ENCODE measurements around the gene SENP7.
"Not testable (repeated sequence)": the region's sequence is repeated elsewhere in the genome, so short reads cannot be mapped to it uniquely, and the experiment has no call there.

Gene SENP7

GRCh38 chr3:101519685-101520365, 6.8 kb upstream of the SENP7 start:
- no peak for DNase-seq

GRCh38 chr3:101518421-101518871, 5.4 kb upstream of the SENP7 start:
- peak; percentile 63 to 85 for DNase-seq

GRCh38 chr3:101513419-101513986, 491 bp upstream of the SENP7 start:
- DNase-seq: no peak

GRCh38 chr3:101512396-101512645, 691 bp downstream of the SENP7 start:
- no peak for DNase-seq

GRCh38 chr3:101509811-101510210, 3.2 kb downstream of the SENP7 start:
- DNase-seq: no peak

GRCh38 chr3:101509281-101509680, 3.7 kb downstream of the SENP7 start:
- DNase-seq: no peak

GRCh38 chr3:101501783-101502182, 11.2 kb downstream of the SENP7 start:
- DNase-seq: no peak

- no peak for DNase-seq
These were observed 12.8 kb downstream of the SENP7 start for GRCh38 chr3:101500208-101500607.

GRCh38 chr3:101497803-101498202, 15.2 kb downstream of the SENP7 start:
- DNase-seq: no peak

- no peak for DNase-seq
These were observed 17.5 kb downstream of the SENP7 start for GRCh38 chr3:101495552-101495951.

- DNase-seq: no peak
These were observed 28.0 kb downstream of the SENP7 start for GRCh38 chr3:101484805-101485620.

- no peak for DNase-seq
These were observed 34.0 kb downstream of the SENP7 start for GRCh38 chr3:101478980-101479379.

- not testable (repeated sequence) for DNase-seq
These were observed 38.0 kb downstream of the SENP7 start for GRCh38 chr3:101474841-101475552.

- not testable (repeated sequence) for DNase-seq
These were observed 44.3 kb downstream of the SENP7 start for GRCh38 chr3:101468676-101469075.

- not testable (repeated sequence) for DNase-seq
These were observed 45.7 kb downstream of the SENP7 start for GRCh38 chr3:101467310-101467663.

GRCh38 chr3:101466465-101467309, 46.3 kb downstream of the SENP7 start:
- peak; percentile 5 to 34 for DNase-seq

- no peak for DNase-seq
These were observed 48.8 kb downstream of the SENP7 start for GRCh38 chr3:101464235-101464634.

GRCh38 chr3:101461451-101461850, 51.6 kb downstream of the SENP7 start:
- DNase-seq: no peak

- DNase-seq: no peak
These were observed 54.6 kb downstream of the SENP7 start for GRCh38 chr3:101458387-101458786.

GRCh38 chr3:101454629-101455028, 58.4 kb downstream of the SENP7 start:
- no peak for DNase-seq

- no peak for DNase-seq
These were observed 59.1 kb downstream of the SENP7 start for GRCh38 chr3:101453961-101454360.

GRCh38 chr3:101438641-101439040, 74.4 kb downstream of the SENP7 start:
- not testable (repeated sequence) for DNase-seq

GRCh38 chr3:101433652-101434051, 79.4 kb downstream of the SENP7 start:
- no peak for DNase-seq
